GM19328 (cell line): ENCODE data around the gene AKAP9.
"Not testable (repeated sequence)": the region's sequence is repeated elsewhere in the genome, so short reads cannot be mapped to it uniquely, and the experiment has no call there.

Experiments used
- ATAC-seq: cut with Tn5 transposase; IDR thresholded peaks from one replicate; pipeline ENCODE4 v1.9.1; 2021; ENCODE audit warnings: mild to moderate bottlenecking, moderate library complexity; ENCODE audit not compliant: unreplicated experiment

The AKAP9 gene

DNA sequence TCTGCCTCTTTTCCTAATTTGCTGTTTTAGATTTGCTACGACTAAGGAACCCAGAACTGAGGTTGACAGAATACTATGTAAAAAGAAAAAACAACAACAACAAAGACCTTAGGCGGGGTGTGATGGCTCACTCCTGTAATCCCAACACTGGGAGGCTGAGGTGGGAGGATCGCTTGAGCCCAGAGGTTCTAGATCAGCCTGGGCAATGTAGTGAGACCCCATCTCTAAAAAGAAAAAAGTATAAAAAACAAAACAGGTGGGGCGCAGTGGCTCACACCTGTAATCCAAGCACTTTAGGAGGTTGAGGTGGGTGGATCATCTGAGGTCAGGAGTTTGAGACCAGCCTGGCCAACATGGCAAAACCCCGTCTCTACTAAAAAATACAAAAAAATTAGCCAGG lies 4.3 kb downstream of the AKAP9 start:
- ATAC-seq, result not testable (repeated sequence)

DNA sequence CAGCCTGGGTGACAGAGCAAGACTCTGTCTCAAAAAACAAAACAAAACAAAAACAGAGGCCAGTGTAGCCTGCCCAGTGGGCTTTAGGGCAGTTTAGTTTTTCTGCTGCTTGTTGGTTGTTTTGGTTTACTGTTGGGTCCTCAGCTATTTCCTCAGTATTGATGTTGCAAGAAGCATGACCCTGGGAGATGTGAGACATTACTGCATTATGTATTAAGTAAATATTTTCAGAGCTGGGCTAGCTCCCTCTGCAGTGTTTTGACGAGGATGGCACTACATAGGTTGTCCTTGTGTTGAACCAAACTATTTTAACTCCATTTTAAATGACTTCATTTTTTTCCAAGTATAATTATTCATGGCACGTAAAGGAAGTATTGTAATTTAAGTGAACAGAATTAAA lies 4.8 kb downstream of the AKAP9 start:
- ATAC-seq, result no peak

DNA sequence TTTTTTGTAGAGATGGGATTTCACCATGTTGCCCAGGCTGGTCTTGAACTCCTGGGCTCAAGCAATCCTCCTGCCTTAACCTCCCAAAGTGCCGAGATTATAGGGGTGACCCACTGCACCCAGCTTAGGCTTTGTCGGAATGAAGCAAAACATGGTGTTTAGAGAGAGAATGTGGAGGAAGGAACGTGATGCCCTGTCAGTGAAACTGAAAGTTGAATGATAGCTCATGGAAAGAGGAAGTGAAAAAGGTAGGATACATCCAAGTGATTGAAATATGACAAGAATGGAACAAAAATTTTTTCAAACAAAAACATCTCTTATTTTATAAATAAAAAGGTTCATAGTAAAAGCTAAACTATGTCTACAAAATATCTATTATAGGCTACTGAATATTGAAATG lies 5.9 kb downstream of the AKAP9 start:
- no peak for ATAC-seq

DNA sequence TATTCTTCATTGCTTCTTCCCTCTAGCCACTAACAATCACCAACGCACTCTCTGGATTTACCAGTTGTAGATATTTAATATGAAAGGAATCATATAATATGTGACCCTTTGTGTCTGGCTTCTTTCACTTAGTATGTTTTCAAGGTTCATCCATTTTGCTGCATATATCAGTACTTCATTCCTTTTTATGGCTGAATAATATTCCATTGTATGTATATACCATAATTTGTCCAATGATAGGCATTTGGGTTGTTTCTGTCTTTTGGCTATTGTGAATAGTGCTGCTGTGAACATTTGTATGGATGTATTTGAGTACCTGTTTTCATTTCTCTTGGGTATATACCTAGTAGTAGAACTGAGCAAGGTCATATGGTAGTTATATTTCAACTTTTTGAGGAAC lies 7.3 kb downstream of the AKAP9 start:
- no peak for ATAC-seq

DNA sequence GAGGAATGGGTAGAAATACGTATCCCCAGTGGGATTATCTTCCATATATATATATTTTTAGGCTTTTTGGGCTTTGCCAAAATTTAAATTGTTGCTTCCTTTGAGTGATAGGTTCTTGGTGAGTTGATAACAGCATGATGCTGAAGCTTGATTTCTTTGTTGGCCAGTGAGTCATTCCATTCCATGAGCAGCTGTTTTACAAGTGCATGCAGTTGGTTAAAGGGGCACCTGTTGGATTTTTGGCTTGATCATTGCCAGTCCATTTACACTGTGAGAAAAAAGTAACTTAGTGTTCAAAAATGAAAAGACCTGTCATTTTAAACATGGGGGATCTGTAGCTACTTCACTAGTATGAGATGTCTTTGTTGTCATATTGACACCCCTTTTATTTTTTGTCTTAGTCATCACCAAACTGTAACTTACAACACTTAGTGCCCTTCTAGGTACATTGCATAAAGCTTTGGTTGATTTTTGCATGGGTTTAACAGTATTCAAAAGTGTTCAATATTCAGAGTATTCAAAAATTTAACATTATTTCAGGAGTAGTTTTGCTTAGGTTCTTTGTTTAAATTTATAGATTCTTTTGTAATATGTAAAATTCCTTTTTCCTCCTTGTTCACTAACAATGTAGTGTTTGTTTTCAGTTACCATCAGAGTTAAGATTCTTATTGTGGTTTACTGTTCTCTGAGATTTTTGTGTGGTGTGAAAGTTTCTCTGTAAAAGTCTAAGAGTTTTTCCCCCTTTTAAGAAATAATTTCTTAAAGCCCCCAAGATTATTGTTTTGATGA lies 8.8 kb downstream of the AKAP9 start:
- no peak for ATAC-seq

DNA sequence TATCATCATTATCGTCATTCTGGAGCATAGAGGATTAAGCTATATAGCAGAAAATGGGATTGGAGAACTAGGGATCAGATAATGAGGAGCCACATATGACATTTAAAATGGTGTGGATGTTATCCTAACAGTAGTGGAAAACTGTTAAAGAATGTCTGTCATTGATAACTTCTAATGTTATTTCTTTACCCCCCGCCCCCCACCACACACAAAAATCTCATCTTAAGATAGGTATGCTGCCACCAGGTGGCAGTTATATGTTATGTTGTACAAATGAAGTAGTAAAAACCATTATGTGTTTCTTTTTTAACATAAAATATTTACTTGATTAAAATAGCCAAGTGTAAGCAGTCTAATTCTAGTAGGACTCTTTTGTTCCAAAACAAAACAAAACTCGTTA lies 13.0 kb downstream of the AKAP9 start:
- no peak for ATAC-seq

DNA sequence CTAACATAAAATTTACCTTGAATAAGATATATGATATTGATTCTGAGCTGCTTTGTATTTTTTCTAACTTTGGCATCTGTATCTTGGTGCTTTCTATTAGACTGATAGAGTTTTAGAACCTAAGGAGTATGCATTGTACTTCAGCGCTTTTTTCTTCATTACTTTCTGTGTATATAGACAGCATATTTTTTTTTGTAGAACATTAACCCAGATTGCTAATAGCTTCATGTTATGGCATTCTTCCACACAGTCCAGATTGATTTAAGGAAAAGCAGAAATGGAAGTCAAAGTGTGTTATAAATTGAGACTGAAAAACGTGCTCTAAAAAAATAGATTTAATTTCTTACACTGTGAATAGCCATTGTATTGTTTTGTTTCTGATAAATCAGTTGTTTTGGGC lies 15.8 kb downstream of the AKAP9 start:
- ATAC-seq, result not testable (repeated sequence)

DNA sequence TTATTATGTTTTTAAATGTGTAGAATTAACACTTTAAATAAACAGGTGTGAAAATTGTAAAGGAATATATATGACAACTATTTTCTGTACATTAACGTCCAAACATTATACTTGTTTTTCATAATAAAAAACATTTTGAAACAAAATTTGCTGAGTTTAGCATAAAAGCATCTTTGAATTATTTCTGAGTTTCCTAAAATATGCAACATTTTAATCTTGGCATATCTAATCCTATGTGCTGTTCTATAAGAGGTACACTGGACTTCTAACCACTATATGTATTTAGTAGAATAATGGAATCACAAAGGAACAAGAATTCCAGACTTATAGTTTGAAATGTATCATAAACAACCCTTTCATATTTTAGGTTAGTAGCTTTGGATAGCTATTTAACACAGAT lies 16.6 kb downstream of the AKAP9 start:
- no peak for ATAC-seq

DNA sequence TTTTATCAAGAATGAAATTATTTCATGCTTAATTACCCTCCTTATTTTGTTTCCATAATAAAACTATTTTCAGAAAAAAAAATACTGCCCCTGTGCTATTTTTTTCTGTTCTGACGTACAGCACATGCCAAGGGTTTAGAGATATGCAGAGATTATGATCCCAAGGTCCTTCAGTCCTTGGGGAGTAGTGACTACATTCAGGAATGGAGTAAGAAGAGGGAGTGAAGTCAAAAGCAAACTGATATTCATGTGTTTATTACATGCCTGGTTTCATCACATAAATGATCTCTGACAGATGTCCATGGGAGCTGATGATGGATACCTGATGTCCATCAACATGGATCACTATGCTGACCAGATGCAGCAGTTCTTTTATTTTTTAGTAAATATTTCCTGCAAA lies 17.2 kb downstream of the AKAP9 start:
- no peak for ATAC-seq

DNA sequence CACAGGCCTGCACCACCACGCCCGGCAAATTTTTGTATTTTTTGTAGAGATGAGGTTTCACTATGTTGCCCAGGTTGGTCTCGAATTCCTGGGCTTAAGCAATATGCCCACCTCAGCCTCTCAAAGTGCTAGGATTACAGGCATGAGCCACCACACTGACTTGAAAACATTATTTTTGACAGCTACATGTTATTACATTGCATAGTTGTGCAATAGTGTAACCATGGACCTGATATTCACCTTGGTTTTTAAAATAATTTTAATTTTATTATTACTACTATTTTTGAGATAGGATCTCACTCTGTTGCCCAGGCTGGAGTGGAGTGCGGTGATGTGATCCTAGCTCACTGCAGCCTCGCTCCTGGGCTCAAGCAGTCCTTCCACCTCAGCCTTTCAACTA lies 18.4 kb downstream of the AKAP9 start:
- no peak for ATAC-seq

DNA sequence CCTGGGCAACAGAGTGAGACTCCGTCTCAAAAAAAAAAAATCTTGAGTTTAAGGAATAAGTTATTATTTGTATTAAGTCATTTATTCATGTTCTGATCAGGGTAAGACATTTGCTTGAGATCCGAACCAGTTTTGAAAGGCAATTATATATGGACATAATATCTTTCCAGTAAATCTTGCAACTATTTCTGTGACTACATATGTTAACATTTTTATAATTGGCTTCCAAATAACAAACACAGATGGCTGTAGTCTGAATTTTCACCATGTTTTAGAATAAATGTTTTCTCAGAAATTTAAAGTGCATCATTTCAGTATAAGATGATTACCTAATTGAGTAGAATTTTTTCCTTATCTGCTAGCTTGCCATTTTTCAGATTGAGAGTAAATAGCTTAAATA lies 21.2 kb downstream of the AKAP9 start:
- ATAC-seq, result no peak

DNA sequence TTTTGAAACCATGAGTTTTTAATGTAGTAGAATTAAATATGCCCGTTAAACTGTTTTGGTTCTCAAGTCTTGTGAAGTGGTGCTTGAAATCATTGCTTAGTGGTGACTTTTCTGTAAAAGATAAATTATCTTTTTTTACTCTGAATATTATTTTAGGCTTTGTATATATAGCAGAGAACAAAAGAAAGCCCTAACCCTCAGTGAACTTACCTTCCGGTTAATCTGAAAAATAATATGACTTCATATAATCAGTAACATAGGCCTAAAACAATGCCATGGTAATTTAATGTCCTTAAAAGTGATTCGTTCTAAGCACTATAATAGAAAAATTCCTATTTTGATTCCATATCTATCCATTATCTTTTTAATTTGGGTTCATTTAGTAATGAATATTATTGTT lies 21.8 kb downstream of the AKAP9 start:
- no peak for ATAC-seq

DNA sequence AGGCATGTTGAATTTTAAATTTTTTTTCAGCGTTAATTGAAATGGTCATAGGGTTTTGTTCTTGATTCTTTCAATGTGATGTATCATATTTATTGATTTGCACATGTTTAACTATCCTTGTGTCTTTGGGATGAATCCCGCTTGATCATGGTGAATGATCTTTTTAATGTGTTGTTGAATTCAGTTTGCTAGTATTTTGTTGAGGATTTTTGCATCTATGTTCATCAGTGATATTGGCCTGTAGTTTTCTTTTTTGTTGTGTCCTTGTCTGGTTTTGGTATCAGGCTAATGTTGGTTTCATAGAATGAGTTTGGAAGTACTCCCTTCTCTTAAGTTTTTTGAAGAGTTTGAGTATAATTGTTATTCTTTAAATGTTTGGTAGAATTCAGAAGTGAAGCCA lies 26.9 kb downstream of the AKAP9 start:
- ATAC-seq, result not testable (repeated sequence)

DNA sequence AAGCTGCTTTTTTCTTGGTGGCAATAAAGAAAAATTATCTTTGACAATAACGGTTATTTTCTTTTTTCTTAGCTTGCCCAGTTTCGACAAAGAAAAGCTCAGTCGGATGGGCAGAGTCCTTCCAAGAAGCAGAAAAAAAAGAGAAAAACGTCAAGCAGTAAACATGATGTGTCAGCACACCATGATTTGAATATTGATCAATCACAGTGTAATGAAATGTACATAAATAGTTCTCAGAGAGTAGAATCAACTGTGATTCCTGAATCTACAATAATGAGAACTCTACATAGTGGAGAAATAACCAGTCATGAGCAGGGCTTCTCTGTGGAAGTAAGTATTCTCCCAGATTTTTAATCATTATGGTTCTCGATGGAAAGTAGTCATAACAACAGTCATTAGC lies 33.0 kb downstream of the AKAP9 start:
- ATAC-seq, result no peak

DNA sequence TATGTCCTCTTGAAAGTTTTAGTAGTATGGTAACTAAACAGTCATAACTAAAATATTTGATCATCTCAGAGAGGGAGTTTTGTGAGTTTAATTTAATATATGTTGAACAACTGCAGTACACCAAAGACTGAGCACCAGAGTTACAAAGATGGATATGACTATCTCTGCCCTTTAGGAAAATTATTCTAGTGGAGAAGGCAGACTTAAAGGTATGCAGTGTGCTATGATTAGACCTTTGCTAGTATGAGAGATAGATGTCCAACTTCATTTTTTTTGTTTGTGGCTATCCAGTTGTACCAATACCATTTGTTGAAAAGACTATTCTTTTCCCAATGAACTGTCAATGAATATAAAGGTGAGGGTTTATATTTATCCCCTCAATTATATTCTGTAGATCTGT lies 33.4 kb downstream of the AKAP9 start:
- no peak for ATAC-seq

DNA sequence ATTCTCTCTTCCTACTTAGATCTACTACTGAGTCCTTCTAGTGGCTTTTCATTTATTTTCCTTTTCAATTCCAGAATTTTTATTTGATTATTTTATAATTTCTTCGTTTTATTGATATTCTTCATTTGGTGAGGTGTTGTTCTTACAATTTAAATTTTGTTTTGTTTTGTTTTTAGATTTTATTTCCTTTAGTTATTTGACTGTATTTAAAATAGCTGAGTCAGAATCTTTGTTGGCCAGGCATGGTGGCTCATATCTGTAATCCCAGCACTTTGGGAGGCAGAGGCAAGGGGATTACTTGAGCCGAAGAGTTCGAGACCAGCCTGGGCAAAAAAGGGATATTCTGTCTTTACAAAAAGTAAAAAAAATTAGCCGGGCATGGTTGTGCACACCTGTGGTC lies 36.1 kb downstream of the AKAP9 start:
- no peak for ATAC-seq

DNA sequence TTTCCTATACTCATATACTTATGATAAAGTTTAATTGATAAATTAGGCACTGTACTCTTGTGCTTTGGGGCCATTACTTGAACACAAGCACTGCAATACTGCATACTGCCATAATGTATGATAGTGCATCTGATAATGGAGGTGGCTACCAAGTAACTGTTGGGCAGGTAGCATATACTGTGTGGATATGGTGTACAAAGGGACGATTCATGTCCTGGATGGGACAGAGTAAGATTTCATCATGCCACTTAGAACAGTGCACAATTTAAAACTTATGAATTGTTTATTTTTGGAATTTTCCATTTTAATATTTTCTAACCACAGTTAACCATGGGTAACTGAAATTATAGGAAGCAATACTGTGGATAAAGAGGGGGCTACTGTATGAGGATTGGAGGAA lies 38.9 kb downstream of the AKAP9 start:
- no peak for ATAC-seq

DNA sequence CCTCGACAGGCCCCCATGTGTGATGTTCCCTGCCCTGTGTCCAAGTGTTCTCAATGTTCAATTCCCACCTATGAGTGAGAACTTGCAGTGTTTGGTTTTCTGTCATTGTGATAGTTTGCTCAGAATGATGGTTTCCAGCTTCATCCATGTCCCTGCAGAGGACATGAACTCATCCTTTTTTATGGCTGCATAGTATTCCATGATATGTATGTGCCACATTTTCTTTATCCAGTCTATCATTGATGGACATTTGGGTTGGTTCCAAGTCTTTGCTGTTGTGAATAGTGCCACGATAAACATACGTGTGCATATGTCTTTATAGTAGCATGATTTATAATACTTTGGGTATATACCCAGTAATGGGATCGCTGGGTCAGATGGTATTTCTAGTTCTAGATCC lies 41.7 kb downstream of the AKAP9 start:
- not testable (repeated sequence) for ATAC-seq

DNA sequence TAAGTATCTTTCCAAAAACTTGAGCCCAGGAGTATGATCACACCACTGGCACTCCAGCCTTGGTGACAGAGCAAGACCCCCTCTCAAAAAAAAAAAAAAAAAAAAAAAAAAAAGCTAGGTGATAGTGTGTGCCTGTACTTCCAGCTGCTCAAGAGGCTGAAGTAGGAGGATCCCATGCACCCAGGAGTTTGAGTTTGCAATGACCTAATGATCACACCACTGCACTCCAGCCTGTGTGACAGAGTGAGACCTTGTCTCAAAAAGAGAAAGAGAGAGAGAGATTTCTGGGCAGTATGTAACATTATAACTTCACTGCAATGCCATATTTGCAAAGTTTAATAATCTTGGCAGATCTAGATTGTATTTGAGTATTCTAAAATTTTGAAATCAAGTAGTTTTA lies 47.6 kb downstream of the AKAP9 start:
- ATAC-seq, result no peak

DNA sequence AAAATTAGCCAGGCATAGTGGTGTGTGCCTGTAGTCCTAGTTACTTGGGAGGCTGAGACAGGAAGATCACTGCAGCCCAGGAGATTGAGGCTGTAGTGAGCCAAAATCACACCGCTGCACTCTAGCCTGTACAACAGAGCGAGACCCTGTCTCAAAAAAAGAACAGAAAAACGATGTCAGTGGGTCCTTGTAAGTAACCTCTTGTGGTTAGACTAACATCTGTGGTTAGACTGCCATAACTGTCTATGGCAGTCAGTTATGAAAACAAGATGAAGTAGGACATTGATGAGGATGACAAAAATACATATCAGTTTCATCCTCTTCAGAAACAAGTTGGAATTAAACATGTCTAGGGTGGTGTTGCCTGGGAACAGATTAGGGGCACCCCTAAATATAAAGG lies 53.3 kb downstream of the AKAP9 start:
- ATAC-seq, result no peak

DNA sequence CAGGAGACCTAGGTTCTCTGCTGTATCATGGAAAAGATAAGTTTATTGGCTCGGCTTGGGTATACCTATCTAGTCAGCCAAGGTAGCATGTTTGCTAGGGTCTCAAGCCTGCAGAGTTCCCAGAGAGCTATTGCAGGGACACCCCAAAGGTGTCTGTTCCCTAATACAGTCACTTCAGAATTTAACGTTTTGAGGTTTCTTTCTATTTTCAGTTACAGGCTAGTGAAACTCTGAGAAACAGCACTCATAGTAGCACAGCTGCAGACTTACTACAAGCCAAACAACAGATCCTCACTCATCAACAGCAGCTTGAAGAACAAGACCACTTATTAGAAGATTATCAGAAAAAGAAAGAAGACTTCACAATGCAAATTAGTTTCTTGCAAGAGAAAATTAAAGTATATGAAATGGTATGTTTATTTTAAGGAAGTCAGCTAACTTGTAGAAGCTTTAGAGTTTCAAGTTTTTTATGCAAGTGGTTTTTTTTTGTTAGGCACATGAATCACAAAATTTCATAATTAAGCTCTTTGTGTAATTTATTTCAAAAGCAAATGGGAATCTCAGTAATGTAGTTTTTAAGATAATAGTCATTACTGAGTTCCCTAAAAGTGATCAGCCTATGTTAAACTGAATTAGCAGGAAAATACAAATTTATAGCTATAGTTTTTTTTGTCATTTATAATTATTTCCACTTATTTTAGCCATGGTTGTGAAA lies 54.9 kb downstream of the AKAP9 start:
- peak; percentile 91 for ATAC-seq
